Keratinocyte (primary cell): ENCODE measurements around the gene SHC3. TPM values are rescaled to one million over a fixed set of nuclear protein-coding genes. Genes with fewer than 3 reads are reported as not detected.

ENCODE experiments used
- DNase-seq: peaks from one replicate; pipeline ENCODE4 v3.0.0-alpha.2; 2011; ENCODE audit warnings: low read depth, missing footprints, low spot score
- FAIRE-seq: peaks from 2 replicates; lab custom pipeline; 2011; peaks lifted over from hg19 to GRCh38; lab: Jason Lieb, UNC
- H2AFZ ChIP-seq: 2 replicates; pipeline ENCODE4 v1.6.0; 2012; ENCODE audit warnings: low read length, control low read depth, inconsistent platforms; ENCODE audit not compliant: control insufficient read depth
- H3K27ac ChIP-seq: 2 replicates; pipeline ENCODE4 v1.5.1; 2011; ENCODE audit warnings: low read length; ENCODE audit not compliant: control insufficient read depth, insufficient read depth
- H3K27me3 ChIP-seq: 3 replicates; pipeline ENCODE4 v1.6.0; 2011; ENCODE audit warnings: low read length; ENCODE audit not compliant: control insufficient read depth, insufficient read depth; ENCODE audit errors: extremely low read depth
- H3K36me3 ChIP-seq, 2 experiments: 2 replicates in 1 of 2; 3 replicates in 1 of 2; pipeline ENCODE4 v1.5.1; 2011; ENCODE audit warnings: low read length in 2 of 2, mild to moderate bottlenecking in 1 of 2; ENCODE audit not compliant: control insufficient read depth in 2 of 2, insufficient read depth in 2 of 2; ENCODE audit errors: extremely low read depth in 1 of 2
- H3K4me1 ChIP-seq: 3 replicates; pipeline ENCODE4 v1.5.1; 2011; ENCODE audit warnings: low read length; ENCODE audit not compliant: control insufficient read depth, insufficient read depth; ENCODE audit errors: extremely low read depth
- H3K4me2 ChIP-seq: 3 replicates; pipeline ENCODE4 v1.6.0; 2011; ENCODE audit warnings: low read depth, low read length; ENCODE audit not compliant: control insufficient read depth, insufficient read depth; ENCODE audit errors: extremely low read depth
- H3K4me3 ChIP-seq, 3 experiments: fragments of 200-600 bp in 1 of 3; sonication (generic) in 1 of 3; 2 replicates in 2 of 3; 3 replicates in 1 of 3; pipeline ENCODE4 v1.5.1; 2011 to 2016; ENCODE audit warnings: low read length in 3 of 3, mild to moderate bottlenecking in 3 of 3, control low read depth in 2 of 3, inconsistent platforms in 1 of 3, low read depth in 1 of 3, mixed read lengths in 1 of 3, mixed run types in 1 of 3, moderate library complexity in 1 of 3; ENCODE audit not compliant: control insufficient read depth in 2 of 3, insufficient read depth in 2 of 3; ENCODE audit errors: extremely low read depth in 1 of 3
- H3K79me2 ChIP-seq: 2 replicates; pipeline ENCODE4 v1.6.0; 2012; ENCODE audit warnings: low read length; ENCODE audit not compliant: control insufficient read depth, insufficient read depth
- H3K9ac ChIP-seq: 3 replicates; pipeline ENCODE4 v1.6.0; 2011; ENCODE audit warnings: low read length; ENCODE audit not compliant: control insufficient read depth, insufficient read depth; ENCODE audit errors: extremely low read depth
- H3K9me1 ChIP-seq: 3 replicates; pipeline ENCODE4 v1.6.0; 2011; ENCODE audit warnings: low read length; ENCODE audit not compliant: control insufficient read depth, insufficient read depth; ENCODE audit errors: extremely low read depth
- H3K9me3 ChIP-seq: 2 replicates; pipeline ENCODE4 v1.5.1; 2012; ENCODE audit warnings: low read depth, low read length; ENCODE audit not compliant: control insufficient read depth
- H4K20me1 ChIP-seq: 3 replicates; pipeline ENCODE4 v1.6.0; 2011; ENCODE audit warnings: low read length; ENCODE audit not compliant: control insufficient read depth, insufficient read depth; ENCODE audit errors: extremely low read depth
- CTCF ChIP-seq, 3 experiments: IDR thresholded peaks in 1 of 3; conservative IDR thresholded peaks in 1 of 3; optimal IDR thresholded peaks in 1 of 3; 2 replicates in 2 of 3; 3 replicates in 1 of 3; pipeline versions ENCODE3 to v1.5.1; 2011; ENCODE audit warnings: low read length in 3 of 3, mild to moderate bottlenecking in 3 of 3, moderate library complexity in 2 of 3, control low read depth in 1 of 3, inconsistent platforms in 1 of 3; ENCODE audit not compliant: insufficient read depth in 2 of 3; ENCODE audit errors: extremely low read depth in 1 of 3
- EZH2 ChIP-seq: IDR thresholded peaks from one replicate; pipeline ENCODE4 v1.6.1; 2012; ENCODE audit warnings: inconsistent platforms, mild to moderate bottlenecking, low read length, moderate library complexity
- dilution Hi-C: fragments of 300-500 bp; cut with MboI; formaldehyde crosslinking; loops from one replicate; pipeline ENCODE4 v1.7.0; 2020; ENCODE audit warnings: low sequenced_read_pairs; ENCODE audit not compliant: extremely low pct_ligation_motif_present
- polyA plus RNA-seq, 5 experiments: library from polyadenylated mRNA; depleted of rRNA in 3 of 5; stranded (reverse) in 3 of 5; stranded (forward) in 1 of 5; unstranded in 1 of 5; fragments of >200 nt; gene quantifications; 1 replicate in 1 of 5; 2 replicates in 3 of 5; 3 replicates in 1 of 5; pipeline versions ENCODE4 v1.2.1 to v1.2.3, GENCODE V29; 2011 to 2012; ENCODE audit warnings: missing spikeins in 2 of 5, low read depth in 1 of 5, low replicate concordance in 1 of 5

SHC3 gene
- polyA plus RNA-seq, 1 donor (not counting 4 experiments of a cell fraction or from before 2014, with no cell fraction given): 0.03 TPM

DNA sequence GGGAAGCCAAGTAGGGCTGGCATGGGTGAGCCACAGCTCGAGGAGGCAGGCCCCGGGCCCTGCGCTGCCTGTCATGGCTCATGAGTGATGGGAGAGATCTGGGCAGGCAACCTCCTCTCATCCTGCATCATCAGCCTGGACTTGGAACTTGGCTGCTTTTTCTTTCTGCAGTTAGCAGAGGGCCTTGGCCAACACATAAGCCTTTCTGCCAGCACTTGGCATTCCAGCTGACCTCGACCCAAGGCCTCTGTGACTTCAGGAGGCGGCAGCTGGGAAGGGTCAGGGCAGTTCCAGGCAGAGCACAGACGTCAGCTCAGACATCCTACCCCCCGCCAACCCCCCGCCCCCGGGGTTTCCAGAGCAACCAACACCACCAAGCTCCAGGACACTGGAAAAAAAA, 179.7 kb downstream of the SHC3 start:
- DNase-seq (no peak), FAIRE-seq (no peak)
- no peaks in the 10 kb centered on the region for H4K20me1 ChIP-seq
- no peak overlapping the region for H3K4me2 ChIP-seq
- no peaks in the 10 kb centered on the region for H3K27me3 ChIP-seq
- H3K79me2 ChIP-seq: no peaks in the 10 kb centered on the region
- no peaks in the 10 kb centered on the region for H3K9me1 ChIP-seq
- no peaks in the 10 kb centered on the region for H3K36me3 ChIP-seq
- no peaks in the 10 kb centered on the region for H3K9me3 ChIP-seq
- no peak overlapping the region for H2AFZ ChIP-seq
- no peak overlapping the region for H3K9ac ChIP-seq
- peaks cover 6% of the 10 kb centered on the region for H3K4me1 ChIP-seq
- dilution Hi-C loops: no loop called here
- no peak overlapping the region for H3K27ac ChIP-seq
- TF ChIP-seq CTCF (optimal IDR thresholded peaks at IDR 0.05 in 1 of 3, IDR thresholded peaks at IDR 0.05 in 1 of 3, conservative IDR thresholded peaks at IDR 0.05 in 1 of 3; ENCODE audit: extremely low read depth in 1 of 3, insufficient read depth in 2 of 3, low read length in 3 of 3): no peak
- TF ChIP-seq EZH2: no peak
- no peak overlapping the region for H3K4me3 ChIP-seq

- Histone ChIP-seq H3K9me1 (no peaks in the 10 kb centered on the region), H3K27me3 (no peaks in the 10 kb centered on the region), H4K20me1 (no peaks in the 10 kb centered on the region), H3K9ac (no peak overlapping the region), H3K79me2 (no peaks in the 10 kb centered on the region), H2AFZ (no peak overlapping the region), H3K4me1 (peaks cover 6% of the 10 kb centered on the region), H3K36me3 (no peaks in the 10 kb centered on the region), H3K4me3 (no peak overlapping the region), H3K9me3 (no peaks in the 10 kb centered on the region), H3K27ac (no peak overlapping the region), H3K4me2 (no peak overlapping the region)
- no peak for FAIRE-seq
- DNase-seq: no peak
- TF ChIP-seq CTCF (optimal IDR thresholded peaks at IDR 0.05 in 1 of 3, IDR thresholded peaks at IDR 0.05 in 1 of 3, conservative IDR thresholded peaks at IDR 0.05 in 1 of 3; ENCODE audit: extremely low read depth in 1 of 3, insufficient read depth in 2 of 3, low read length in 3 of 3) (no peak), EZH2 (no peak)
- dilution Hi-C loops: no loop called here
Measured at GRCh38 chr9:88998503-88998902, 180.1 kb downstream of the SHC3 start.
